DLD1 (cell line): Measurements from ENCODE around the gene LONP2.
"Not testable (repeated sequence)": the region's sequence is repeated elsewhere in the genome, so short reads cannot be mapped to it uniquely, and the experiment has no call there.

ENCODE experiments used
- in situ Hi-C: cut with HindIII; loops from 2 replicates; pipeline ENCODE4 v1.10.0; 2017; ENCODE audit warnings: low sequenced_read_pairs

The LONP2 gene

GRCh38 chr16:48330841-48331192, 86.7 kb downstream of the LONP2 start:
- in situ Hi-C loops, result no loop called here

- in situ Hi-C loops, result no loop called here
These were observed 88.9 kb downstream of the LONP2 start for GRCh38 chr16:48332978-48333377.

GRCh38 chr16:48334325-48334724, 90.2 kb downstream of the LONP2 start:
- in situ Hi-C loops, result no loop called here

DNA sequence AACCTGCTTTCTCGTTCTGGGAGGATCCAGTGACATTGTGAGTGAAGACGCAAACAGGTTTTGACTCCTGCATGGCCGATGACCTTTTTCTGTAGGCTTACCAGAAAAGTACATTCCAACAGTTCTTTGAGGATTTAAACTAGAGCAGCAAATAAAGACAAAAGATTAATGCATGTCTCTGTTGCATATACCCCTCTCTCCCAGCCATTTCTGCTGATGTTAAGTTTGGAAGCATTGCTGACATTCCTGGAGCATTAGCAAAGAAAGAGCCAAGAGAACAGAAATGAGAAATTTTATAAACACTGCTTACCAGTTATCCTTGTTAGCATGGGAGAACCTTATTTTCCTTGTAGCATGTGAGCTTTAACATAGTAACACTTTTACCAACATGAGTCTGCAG, 91.9 kb downstream of the LONP2 start:
- in situ Hi-C loops, result no loop called here

DNA sequence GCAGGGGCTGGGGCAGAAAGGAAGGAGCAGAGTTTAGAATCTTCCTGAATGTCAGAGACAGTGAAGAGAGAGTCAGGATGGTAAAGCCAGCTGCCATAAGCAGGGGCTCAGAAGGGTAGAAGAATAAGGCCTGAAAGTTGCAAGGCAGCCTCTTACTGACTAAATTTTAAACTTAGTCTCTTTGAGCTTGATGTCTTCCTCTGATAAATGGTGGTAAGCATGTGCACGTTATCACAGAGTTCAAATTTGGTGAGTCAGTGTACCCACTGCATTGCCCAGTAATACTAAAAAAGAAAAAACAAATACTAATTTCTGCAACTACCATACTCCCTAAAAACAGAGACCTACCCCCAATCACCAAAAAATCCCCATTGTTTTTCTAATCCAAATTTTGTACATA, 96.0 kb downstream of the LONP2 start:
- in situ Hi-C loops, result no loop called here

DNA sequence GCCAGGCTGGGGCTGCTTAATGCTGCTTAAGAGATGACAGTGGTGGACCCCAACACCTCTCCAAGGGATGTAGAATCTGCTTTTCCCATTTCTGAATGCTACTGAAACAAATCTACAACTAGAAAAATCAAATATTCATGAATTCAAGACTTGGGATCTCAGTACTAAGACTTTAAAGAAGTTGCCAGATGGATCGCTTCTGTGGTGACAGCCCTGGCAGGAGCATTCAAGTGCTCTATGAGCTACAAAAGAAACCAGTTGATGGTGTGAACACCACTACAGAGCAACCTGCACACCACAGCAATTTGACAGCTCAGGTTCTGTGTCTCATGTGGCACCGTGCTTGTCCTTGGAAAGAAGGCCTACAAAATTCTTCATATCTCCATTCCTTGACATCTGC, 98.5 kb downstream of the LONP2 start:
- in situ Hi-C loops, result no loop called here

DNA sequence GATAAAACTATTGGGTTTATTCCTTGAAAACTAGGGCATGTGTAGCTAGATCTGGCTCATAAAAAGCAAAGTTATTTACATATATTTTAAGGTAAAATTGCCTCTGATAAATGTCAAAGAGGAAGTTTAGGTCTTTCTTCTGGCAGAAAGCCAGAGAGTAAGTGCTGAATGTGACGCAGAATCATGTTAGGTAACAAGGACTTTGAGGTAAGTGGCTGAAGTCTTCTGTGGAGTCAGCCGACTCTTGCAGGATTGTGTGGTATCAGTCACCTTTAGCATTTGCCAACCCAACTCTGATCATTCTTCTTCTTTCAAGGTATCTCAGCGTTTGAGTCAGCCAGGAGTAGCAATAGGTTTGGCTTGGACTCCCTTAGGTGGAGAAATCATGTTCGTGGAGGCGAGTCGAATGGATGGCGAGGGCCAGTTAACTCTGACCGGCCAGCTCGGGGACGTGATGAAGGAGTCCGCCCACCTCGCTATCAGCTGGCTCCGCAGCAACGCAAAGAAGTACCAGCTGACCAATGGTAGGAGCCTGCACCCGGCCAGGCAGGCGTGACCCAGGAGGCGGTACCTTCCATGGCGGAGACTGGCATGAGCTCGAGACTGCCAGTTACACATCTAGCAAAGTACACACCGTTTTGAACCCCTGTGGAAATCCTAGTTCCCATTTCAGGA, 103.2 kb downstream of the LONP2 start:
- in situ Hi-C loops, result no loop called here

- in situ Hi-C loops, result no loop called here
These were observed 103.9 kb downstream of the LONP2 start for GRCh38 chr16:48347980-48348379.

DNA sequence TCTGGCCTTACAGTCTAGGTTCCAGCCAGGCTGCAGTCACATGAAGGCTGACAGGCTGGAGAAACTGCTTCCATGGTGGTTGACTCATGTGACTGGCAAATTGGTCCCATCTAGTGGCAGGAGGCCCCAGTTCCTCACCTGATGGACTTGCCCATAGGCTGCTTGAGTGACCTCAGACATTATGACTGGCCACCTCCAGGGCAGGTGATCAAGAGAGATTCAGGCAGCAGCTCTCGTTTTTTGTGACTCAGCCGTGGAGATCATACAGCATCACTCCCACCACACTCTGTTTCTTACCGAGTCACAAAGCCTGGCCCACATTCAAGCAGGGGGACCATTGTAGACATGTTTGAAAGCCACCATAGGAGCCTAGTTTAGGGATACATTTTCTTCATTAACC, 106.6 kb downstream of the LONP2 start:
- in situ Hi-C loops, result no loop called here

DNA sequence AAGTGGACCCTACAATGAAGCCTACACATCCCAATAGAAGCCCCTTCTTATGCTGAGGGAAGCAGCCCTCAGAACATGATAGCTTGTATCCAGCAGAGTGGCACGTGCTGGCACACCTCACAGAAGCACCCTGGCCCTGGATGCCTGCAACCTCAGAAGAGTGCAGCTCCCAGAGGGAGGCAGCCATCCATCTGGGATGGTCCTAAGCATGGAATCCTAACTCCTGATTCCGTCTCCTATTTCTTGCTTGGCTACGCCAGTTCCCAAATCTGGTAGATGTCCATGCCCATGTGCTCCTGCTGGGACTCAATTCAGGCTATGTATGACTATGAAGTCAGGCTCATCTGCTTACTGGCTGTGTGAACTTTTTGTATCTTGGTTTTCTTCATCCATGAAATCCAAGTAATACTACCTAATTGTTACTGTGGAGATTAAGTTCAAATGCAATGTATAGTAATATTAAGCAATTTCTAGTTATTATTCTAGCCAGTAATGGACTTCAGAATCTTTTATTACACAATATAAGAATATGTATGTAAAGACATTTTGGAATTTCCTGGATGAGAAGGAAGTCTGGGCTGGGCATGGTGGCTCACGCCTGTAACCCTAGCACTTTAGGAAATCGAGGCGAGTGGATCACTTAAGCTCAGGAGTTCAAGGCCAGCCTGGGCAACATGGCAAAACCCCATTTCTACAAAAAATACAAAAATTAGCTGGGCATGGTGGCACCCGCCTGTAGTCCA, 108.7 kb downstream of the LONP2 start:
- in situ Hi-C loops, result no loop called here

DNA sequence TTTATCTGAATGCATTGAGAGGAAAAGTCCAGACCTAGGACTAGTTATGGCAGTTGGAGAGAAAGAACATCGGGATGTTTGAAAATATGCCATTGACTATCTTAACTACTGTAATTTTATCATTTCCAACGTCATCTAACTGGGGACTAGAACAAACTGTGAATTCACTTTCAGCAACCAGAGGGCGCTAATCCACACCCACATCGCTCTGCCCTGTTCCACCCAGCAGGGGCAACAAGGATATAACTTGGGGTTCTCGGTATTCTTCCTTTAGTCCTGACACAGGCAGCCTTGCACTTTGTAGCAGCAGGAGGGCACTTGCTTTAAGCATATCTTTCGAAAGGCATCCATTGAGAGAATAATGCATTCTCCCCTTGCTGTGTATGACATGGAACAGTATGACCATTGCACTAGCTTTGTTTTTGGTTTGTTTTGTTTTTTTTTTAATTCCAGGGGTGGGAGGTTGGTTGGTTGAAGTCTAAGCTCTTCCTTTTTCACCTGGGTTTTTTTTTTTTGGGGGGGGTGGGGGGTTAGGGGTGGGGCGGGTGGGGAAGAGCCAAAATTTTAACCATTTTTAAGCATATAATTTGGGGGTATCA, 109.6 kb downstream of the LONP2 start:
- in situ Hi-C loops, result no loop called here

DNA sequence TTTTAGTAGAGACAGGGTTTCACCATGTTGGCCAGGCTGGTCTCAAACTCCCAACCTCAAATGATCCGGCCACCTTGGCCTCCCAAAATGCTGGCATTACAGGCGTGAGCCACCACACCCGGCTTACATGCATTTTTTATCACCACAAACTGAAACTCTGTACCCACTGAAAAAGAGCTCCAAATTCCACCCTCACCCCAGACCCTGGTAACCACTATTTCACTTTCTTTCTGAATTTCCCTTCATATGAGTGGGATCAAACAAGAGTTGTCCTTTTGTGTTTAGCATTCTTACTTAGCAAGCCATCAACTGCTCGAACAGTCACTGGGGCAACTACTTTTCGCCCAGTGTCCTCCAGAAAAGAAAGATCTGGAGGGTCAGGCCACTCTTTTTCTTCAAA, 110.3 kb downstream of the LONP2 start:
- in situ Hi-C loops, result not testable (repeated sequence)

DNA sequence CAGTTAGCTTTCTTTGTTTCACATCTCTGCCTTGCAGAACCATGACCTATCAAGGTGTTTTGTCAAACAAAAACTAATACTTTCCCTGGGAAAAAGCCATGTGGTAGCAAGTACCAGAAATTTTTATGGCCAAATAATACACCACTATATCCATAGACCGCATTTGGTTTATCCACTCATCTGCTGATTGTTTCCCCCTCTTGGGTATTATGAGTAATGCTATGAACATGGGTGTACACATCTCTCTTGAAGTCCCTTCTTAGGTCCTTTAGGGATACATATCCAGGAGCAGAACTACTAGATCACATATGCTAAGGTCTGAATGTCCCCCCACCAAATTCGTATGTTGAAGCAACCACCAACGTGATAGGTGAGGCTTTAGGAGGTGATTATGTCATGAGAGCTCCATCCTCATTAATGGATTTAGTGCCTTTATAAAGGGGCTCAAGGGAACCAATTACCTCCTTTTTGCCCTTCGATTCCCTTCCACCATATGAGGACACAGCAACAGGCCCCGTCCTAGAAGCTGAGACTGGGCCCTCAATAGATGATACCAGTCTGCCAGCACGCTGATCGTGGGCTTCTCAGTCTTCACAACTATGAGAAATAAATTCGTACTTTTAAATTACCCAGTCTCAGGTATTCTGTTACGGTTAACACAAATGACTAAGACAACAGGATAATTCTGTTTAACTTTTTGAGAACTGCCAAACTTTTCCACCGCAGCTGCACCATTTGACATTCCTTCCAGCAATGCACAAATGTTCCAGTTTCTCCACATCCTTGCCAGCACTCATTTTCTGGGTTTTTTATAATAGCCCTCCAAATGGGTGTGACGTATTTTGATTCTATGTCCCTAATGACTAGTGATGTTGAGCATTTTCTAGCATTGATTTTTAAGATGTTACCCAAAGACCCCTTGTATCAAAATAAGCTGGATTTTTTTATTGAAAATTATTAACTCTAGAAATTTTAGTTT, 111.1 kb downstream of the LONP2 start:
- in situ Hi-C loops, result no loop called here

DNA sequence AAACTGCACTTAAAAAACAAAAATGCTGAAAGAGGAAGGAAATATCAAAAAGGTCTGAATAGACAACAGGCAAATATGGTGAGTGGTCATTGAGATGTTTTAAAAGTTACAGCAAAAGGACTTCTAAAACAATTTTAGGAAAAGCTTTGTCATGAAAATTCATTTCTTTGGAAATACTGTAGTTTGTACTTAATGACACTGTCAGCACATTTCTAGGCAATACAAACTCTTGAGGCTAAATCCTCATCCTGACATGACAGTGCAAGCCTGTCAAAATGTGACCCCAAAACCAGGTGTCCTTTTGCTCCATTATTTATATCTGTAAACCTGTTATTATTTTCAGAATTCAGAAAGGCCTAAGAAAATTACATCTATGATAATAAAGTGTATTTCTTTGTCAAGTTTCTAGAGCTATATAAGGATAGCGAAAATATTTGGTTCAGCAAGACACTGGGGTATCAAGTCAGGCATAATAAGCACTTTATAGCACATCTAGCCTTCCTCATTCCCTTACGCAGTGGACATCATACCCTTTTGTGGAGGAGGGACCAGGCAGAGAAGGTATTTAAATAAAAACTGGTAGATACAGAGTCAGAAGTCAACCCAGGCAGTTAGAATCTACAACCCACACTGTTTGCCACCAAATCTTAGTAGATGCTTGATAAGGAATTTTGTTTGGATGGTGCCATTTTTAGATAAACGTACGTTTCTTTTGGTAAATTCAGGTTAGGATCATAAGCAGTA, 112.7 kb downstream of the LONP2 start:
- in situ Hi-C loops, result no loop called here

DNA sequence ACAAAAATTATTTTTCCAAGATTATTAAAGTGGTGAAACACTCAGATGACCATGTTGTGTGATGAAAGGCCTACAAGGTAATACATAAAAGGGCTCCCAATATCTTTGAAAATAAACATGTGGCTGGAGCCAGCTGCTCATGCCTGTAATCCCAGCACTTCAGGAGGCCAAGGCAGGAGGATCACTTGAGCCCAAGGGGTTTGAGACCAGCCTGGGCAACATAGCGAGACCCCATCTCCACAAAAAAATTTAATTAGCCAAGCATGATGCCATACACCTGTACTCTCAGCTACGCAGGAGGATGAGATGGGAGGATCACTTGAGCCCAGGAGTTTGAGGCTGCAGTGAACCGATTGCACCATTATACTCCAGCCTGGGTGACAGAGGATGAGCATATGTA, 114.3 kb downstream of the LONP2 start:
- in situ Hi-C loops, result no loop called here

GRCh38 chr16:48359983-48360382, 115.9 kb downstream of the LONP2 start:
- in situ Hi-C loops, result no loop called here

- in situ Hi-C loops, result no loop called here
These were observed 116.9 kb downstream of the LONP2 start for GRCh38 chr16:48361012-48361411.

- in situ Hi-C loops, result no loop called here
These were observed 117.5 kb downstream of the LONP2 start for GRCh38 chr16:48361540-48362144.

DNA sequence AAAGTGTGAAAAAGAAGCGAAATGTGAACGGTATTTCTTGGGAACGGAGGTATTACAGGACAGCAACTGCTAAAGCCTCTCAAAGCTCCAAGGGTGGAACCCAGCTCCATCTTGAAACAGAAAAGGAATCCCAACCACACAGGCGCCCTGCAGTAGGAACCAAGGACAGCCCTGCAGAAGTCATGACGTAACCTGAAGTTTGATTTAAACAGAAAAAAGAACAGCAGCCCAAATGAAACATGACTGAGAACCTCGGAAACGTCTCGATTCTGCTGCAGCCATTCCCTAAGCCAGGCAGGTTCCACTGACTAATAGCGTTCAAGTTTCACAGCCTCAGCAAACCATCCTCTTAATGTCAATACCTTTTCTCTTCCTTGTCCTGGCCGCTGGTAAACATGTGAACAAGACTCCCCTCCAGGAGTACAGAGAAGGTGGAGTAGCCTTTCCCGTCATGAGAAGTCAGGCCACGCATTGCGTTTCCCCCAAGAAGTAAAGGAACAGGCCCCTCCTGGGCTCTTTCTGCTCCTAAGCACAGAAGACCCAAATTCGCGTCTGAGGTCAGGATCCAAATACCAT, 121.0 kb downstream of the LONP2 start:
- in situ Hi-C loops, result no loop called here
